NCI-H2107 treated with DMSO at 0.1 percent for 48 hours (cell line): Measurements from ENCODE around the gene JARID2.

ENCODE experiments used
- DNase-seq: peaks from one replicate; lab custom pipeline; 2025; ENCODE audit not compliant: unreplicated experiment; lab: John Stamatoyannopoulos, UW

JARID2 gene

GRCh38 chr6:15513131-15513771 lies 267.4 kb downstream of the JARID2 start:
- DNase-seq, result no peak

DNA sequence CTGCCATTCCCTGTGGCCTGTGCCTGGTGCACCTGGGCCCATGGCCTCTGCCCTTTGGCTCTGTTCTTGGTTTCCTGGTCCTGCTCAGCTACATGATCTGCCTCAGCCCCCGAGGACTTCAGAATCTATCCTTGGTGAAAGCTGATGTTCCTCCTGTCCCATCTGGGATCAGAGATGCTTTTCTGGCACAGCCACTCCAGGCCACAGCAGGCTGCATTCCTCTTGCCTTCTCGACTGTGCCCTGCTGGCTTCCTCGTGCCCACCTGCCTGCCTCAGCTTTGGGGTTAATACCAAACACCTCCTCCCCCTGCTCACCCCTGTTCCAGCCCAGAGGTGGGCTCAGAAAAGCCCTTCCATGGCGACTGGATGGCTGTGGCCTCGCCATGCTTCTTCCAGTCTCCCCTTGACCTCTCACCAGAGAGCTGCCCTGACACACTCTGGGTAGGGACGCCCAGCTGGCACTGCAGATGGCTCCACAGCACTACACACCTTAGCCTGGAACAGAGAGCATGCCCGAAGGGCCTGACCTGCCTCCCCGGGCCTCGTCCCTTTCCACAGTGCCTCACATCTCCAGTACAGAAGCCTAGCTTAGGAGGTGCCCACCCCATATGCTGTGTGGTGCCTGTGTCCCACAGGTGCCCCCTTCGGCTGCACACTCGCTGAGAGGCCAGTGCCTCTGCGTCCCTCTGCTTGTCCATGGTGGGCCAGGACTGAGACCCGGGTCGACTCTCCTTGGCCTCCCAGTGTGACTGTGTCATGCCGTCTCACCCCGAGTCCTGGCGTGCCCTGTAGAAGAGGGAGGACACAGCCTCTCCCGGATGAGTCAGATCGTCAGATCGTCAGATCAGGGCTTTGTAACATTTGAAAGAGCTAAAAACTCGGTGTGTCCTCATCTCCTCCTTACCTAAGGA lies 268.2 kb downstream of the JARID2 start:
- no peak for DNase-seq

DNA sequence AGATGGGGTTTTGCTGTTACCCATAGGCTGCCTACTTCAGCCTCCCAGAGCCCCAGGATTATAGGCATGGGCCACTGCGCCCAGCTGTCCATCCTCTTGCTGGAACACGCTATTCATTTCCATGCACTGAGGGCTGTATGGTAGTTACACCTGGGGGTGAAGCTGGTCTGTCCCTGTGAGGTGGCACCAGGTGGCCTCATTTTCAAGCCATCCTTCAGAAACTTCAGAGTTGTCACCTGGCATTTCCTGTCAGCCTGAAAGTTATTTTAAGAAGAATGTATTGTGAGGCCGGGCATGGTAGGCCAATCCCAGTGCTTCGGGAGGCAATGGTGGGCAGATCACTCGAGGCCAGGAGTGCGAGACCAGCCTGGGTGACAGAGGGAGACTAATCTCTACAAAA lies 269.4 kb downstream of the JARID2 start:
- no peak for DNase-seq

- no peak for DNase-seq
Measured at GRCh38 chr6:15515660-15516375, 269.9 kb downstream of the JARID2 start.

GRCh38 chr6:15516378-15516777 lies 270.5 kb downstream of the JARID2 start:
- DNase-seq, result no peak

- DNase-seq, result no peak
Measured at GRCh38 chr6:15516923-15517560, 271.2 kb downstream of the JARID2 start.

GRCh38 chr6:15517600-15517999 lies 271.7 kb downstream of the JARID2 start:
- DNase-seq, result no peak

DNA sequence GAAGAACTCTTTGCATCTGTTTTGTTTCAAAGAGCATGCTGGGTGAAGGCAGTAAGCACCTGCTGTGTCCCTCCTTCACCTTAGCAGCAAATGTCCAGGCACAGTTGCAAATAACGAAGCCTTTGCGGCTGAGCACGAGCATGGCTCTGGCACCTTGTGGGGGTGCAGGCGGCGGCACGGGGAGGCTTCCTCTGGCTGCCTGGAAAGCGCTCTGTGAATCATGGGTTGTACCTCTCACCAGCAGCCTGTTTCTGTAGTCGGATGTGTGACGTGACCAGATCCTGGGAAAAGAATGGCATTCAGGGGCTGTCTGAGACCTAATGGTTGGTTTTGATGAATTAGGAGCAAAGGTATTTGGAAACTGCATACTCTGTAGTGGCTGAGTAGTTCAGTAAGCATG lies 272.2 kb downstream of the JARID2 start:
- DNase-seq, result no peak

DNA sequence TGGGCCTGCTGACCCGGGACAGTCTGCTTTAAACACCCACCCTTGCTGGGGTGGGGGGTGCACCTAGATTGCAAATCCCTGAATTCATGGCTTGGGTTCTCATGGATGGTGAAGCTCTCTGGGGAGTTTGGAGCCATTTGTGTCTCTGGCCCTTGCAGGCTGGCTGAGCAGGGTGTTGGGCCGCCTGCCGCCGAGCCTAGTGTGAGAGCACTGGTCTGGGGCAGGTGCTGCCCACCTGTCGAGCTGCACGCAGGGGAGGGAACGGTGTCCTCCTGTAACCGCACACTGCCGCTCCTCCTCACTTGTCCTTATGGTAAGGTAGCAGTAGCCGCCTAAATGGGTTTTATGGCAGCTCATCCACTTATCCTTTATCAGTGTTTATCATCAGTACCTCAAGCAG lies 273.0 kb downstream of the JARID2 start:
- no peak for DNase-seq

GRCh38 chr6:15519681-15520080 lies 273.8 kb downstream of the JARID2 start:
- no peak for DNase-seq

GRCh38 chr6:15520626-15521203 lies 274.8 kb downstream of the JARID2 start:
- no peak for DNase-seq

DNA sequence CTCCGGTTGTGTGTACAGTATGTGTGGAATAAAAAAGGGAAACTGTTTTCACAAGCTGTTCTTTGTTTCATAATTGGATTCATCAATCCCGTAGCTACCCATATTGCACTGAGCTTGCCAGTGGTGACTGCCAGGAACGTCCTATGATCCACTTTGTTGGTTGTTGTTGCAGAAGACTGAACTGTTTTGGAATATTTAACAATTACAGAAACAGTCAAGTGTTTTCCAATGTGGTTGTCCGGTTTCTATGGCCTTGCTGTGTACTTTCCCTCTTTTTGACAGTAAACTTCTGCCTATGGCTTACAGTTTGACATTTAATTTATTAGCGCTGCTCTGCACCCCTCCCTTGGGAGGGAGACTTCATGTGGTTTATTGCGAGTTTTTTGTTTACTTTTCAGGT lies 275.7 kb downstream of the JARID2 start:
- no peak for DNase-seq

- DNase-seq, result no peak
Measured at GRCh38 chr6:15522026-15522425, 276.2 kb downstream of the JARID2 start.

DNA sequence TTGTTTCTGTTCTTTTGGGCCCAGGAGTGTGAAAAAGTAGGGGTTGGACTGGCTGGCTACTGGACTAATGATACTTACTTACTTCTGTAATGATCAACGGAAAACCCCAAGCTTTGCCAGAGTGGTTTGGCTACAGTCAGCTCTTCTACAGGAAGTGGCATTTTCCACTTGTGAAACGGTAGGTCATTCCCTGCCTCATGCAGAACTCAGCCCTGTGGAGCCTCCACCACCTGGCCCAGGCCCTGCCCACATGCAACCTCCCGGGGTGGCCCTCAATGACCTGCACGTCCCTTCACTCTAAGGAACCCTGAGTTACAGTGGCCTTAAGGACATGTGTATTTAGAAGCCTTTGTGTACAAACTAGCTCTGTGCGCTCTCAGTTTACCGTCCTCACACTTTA lies 276.6 kb downstream of the JARID2 start:
- no peak for DNase-seq

- no peak for DNase-seq
Measured at GRCh38 chr6:15522856-15523529, 277.1 kb downstream of the JARID2 start.

DNA sequence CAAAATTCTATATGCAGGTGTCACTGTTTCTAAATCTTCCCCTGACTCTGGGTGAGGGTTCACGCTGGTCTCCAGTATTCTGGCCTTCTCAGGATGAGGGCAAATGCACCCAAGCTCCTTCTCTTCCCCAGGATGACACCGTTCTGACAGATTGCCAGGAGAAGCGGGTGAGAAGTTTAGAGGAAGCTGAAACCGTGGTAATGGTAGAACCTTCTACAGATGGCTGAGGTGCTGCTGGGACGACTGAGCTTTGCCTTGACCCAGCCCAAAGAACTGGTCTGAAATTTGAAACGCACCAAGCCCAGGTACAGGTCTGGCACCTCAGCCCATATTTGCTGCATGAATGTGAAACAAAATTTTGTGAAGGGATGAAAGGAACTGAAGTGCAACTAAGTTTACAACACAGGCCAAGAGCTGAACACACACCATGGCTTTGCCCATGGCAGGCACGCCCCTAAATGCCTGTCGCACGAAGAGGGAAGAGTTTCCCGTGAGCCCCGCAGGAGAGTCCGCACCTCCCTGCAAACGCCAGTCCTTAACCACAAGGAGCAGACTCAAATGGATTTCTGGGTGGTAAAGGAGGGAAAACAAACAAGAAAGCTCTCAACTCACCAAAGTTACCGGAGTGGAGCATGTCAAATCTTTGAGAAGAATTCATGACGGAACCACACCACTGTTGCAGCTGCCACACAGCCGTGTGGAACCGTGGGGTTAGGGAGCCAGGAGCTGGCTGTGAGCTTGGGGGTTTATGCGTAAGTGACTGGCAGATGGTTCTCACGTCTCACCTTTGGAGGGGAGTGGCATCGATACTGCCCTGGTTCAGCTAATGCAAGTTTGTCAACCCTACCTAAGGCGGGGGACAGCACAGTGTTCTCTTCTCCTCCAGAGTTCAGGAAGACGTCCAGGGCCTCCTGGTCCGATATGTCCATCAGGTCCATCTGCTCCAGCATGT lies 278.1 kb downstream of the JARID2 start:
- DNase-seq, result no peak

- DNase-seq, result no peak
Measured at GRCh38 chr6:15524861-15525401, 279.1 kb downstream of the JARID2 start.

DNA sequence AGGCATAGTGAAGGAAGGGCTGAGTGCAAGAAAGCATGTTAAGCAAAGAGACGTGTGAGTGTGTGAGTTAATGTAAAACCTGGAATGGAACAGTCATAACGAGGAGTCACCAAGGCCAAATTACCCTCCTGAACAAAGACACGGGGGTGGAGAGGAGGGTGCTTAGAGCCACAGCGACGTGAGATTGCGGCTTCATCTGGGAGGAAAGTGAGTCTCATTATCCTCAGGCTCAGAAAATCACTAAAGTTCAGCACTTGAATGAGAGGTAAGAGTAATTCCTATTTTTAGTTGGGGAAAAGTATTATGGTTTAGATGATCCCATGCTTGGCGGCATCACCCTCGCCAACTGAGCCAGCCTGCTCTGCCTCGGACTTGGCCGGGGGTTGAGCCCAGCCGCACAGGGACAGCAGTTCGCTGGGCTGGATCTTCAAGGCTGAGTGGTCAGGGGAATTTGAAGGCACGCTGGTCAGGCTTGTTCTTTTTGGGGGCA lies 280.4 kb downstream of the JARID2 start:
- no peak for DNase-seq
